DND-41 (cell line): Measurements from ENCODE around the gene PRDM15.

Experiments
- EZH2 ChIP-seq: IDR thresholded peaks from 3 replicates; pipeline ENCODE4 v1.6.1; 2012; ENCODE audit warnings: borderline replicate concordance, low read depth, mild to moderate bottlenecking, moderate library complexity, low read length, inconsistent platforms; ENCODE audit not compliant: severe bottlenecking
- TF ChIP-seq, protein P1 (sequence below): IDR thresholded peaks from 2 replicates; pipeline ENCODE4 v1.5.1; 2012; ENCODE audit warnings: borderline replicate concordance, low read length, moderate library complexity, mild to moderate bottlenecking; ENCODE audit not compliant: poor library complexity, severe bottlenecking; ENCODE audit errors: extremely low read depth

DNA sequence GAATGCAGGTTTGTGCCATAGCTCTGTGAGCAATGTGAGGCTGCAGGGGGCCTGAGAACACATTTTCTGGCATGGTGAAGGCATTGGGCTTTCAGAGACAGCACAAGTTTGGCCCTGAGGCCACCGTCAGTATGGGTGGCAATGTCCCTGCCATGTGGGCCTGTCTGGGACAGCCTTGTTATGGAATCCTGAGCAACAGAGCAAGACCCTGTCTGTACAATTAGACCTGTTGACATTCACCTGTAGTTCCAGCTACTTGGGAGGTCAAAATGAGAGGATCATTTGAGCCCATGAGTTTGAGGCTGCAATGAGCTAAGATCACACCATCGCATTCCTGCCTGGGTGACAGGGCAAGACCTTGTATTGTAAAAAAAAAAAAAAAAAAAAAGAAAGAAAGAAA is 35.6 kb downstream of the PRDM15 start:
- TF ChIP-seq, protein P1, sequence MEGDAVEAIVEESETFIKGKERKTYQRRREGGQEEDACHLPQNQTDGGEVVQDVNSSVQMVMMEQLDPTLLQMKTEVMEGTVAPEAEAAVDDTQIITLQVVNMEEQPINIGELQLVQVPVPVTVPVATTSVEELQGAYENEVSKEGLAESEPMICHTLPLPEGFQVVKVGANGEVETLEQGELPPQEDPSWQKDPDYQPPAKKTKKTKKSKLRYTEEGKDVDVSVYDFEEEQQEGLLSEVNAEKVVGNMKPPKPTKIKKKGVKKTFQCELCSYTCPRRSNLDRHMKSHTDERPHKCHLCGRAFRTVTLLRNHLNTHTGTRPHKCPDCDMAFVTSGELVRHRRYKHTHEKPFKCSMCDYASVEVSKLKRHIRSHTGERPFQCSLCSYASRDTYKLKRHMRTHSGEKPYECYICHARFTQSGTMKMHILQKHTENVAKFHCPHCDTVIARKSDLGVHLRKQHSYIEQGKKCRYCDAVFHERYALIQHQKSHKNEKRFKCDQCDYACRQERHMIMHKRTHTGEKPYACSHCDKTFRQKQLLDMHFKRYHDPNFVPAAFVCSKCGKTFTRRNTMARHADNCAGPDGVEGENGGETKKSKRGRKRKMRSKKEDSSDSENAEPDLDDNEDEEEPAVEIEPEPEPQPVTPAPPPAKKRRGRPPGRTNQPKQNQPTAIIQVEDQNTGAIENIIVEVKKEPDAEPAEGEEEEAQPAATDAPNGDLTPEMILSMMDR, result no peak
- no peak for TF ChIP-seq EZH2
